Measurements from ENCODE around the gene KCNAB2. TPM values are rescaled to one million over a fixed set of nuclear protein-coding genes. Genes with fewer than 3 reads are reported as not detected.

The KCNAB2 gene
- total and polyA plus RNA-seq, 2 donors (not counting 1 experiment from before 2014, with no cell fraction given) = 90.7 to 143 TPM

GRCh38 chr1:6103854-6104530 lies 58.3 kb downstream of the KCNAB2 start:
- 78% methylated on average over 9 of the region's 13 CpGs for WGBS (ENCODE audit: insufficient coverage)
- peaks cover 7% of the 10 kb centered on the region for H3K27me3 Mint-ChIP-seq
- no peak overlapping the region for H3K4me3 ChIP-seq (ENCODE audit: control extremely low read depth in 1 of 5, extremely low read depth in 1 of 5, insufficient read depth in 1 of 5, low read depth in 2 of 5, low read length in 4 of 5)
- no peaks in the 10 kb centered on the region for H3K79me2 ChIP-seq (ENCODE audit: control insufficient read depth, insufficient read depth, low read length)
- DNase-seq = no peak
- TF ChIP-seq CTCF (IDR thresholded peaks at IDR 0.05) = no peak
- TF ChIP-seq EZH2 (IDR thresholded peaks at IDR 0.05; ENCODE audit: borderline replicate concordance, insufficient read depth, low read depth, low read length, poor library complexity, severe bottlenecking) = no peak
- ChIA-PET POLR2A (no interaction called here), CTCF (no interaction called here)
- H3K4me3 Mint-ChIP-seq = no peak overlapping the region
- no peaks in the 10 kb centered on the region for H3K9me3 Mint-ChIP-seq (ENCODE audit: insufficient read depth)
- H3K36me3 ChIP-seq (replicated peaks in 1 of 2; ENCODE audit: control extremely low read depth in 1 of 2, control insufficient read depth in 1 of 2, extremely low read depth in 1 of 2, insufficient read depth in 2 of 2, low read length in 1 of 2) = peaks cover 0 to under 1% of the 10 kb centered on the region in 2 experiments
- H3K9ac ChIP-seq (ENCODE audit: low read length) = no peak overlapping the region
- no peak for ATAC-seq (ENCODE audit: low read depth)
- no peak overlapping the region for H3K27ac Mint-ChIP-seq
- intact Hi-C loops (cut with micrococcal nuclease) = no loop called here
- H3K27me3 ChIP-seq (replicated peaks in 1 of 4; ENCODE audit: control extremely low read depth in 1 of 4, control insufficient read depth in 3 of 4, insufficient read depth in 4 of 4, low read length in 3 of 4) = peaks cover 0 to 9% (median under 1%) of the 10 kb centered on the region in 4 experiments
- no peak overlapping the region for H2AFZ ChIP-seq (ENCODE audit: insufficient read depth, low read depth, low read length, poor library complexity, severe bottlenecking)
- no peak overlapping the region for H3K27ac ChIP-seq (ENCODE audit: low read length in 2 of 2)
- no peaks in the 10 kb centered on the region for H3K4me1 Mint-ChIP-seq
- no peaks in the 10 kb centered on the region for H4K20me1 ChIP-seq (ENCODE audit: control insufficient read depth, insufficient read depth, low read length, poor library complexity, severe bottlenecking)
- H3K4me1 ChIP-seq (ENCODE audit: control insufficient read depth in 2 of 2, insufficient read depth in 2 of 2, low read length in 2 of 2) = no peaks in the 10 kb centered on the region
- H3K4me2 ChIP-seq (replicated peaks; ENCODE audit: low read depth, low read length, poor library complexity, severe bottlenecking) = no peak overlapping the region
- H3K9me3 ChIP-seq (ENCODE audit: control extremely low read depth in 1 of 3, control insufficient read depth in 2 of 3, insufficient read depth in 1 of 3, low read length in 2 of 3) = no peaks in the 10 kb centered on the region

GRCh38 chr1:6104631-6105030 lies 58.9 kb downstream of the KCNAB2 start:
- H3K4me1 Mint-ChIP-seq = no peaks in the 10 kb centered on the region
- Histone ChIP-seq H3K27ac (ENCODE audit: low read length in 2 of 2) (no peak overlapping the region), H3K79me2 (ENCODE audit: control insufficient read depth, insufficient read depth, low read length) (no peaks in the 10 kb centered on the region), H3K4me2 (replicated peaks; ENCODE audit: low read depth, low read length, poor library complexity, severe bottlenecking) (no peak overlapping the region), H3K36me3 (replicated peaks in 1 of 2; ENCODE audit: control extremely low read depth in 1 of 2, control insufficient read depth in 1 of 2, extremely low read depth in 1 of 2, insufficient read depth in 2 of 2, low read length in 1 of 2) (no peaks in the 10 kb centered on the region), H3K4me3 (ENCODE audit: control extremely low read depth in 1 of 5, extremely low read depth in 1 of 5, insufficient read depth in 1 of 5, low read depth in 2 of 5, low read length in 4 of 5) (no peak overlapping the region), H4K20me1 (ENCODE audit: control insufficient read depth, insufficient read depth, low read length, poor library complexity, severe bottlenecking) (no peaks in the 10 kb centered on the region), H3K9ac (ENCODE audit: low read length) (no peak overlapping the region), H3K27me3 (replicated peaks in 1 of 4; ENCODE audit: control extremely low read depth in 1 of 4, control insufficient read depth in 3 of 4, insufficient read depth in 4 of 4, low read length in 3 of 4) (peaks cover 0 to 12% (median under 1%) of the 10 kb centered on the region in 4 experiments), H3K4me1 (ENCODE audit: control insufficient read depth in 2 of 2, insufficient read depth in 2 of 2, low read length in 2 of 2) (no peaks in the 10 kb centered on the region), H3K9me3 (ENCODE audit: control extremely low read depth in 1 of 3, control insufficient read depth in 2 of 3, insufficient read depth in 1 of 3, low read length in 2 of 3) (peaks cover 0 to 3% (median 0%) of the 10 kb centered on the region in 3 donors), H2AFZ (ENCODE audit: insufficient read depth, low read depth, low read length, poor library complexity, severe bottlenecking) (no peak overlapping the region)
- no peak overlapping the region for H3K27ac Mint-ChIP-seq
- TF ChIP-seq EZH2 (IDR thresholded peaks at IDR 0.05; ENCODE audit: borderline replicate concordance, insufficient read depth, low read depth, low read length, poor library complexity, severe bottlenecking) (no peak), CTCF (IDR thresholded peaks at IDR 0.05) (no peak)
- peaks cover 7% of the 10 kb centered on the region for H3K27me3 Mint-ChIP-seq
- no peak for DNase-seq
- no peaks in the 10 kb centered on the region for H3K9me3 Mint-ChIP-seq (ENCODE audit: insufficient read depth)
- ChIA-PET POLR2A (no interaction called here), CTCF (no interaction called here)
- H3K4me3 Mint-ChIP-seq = no peak overlapping the region
- WGBS (ENCODE audit: insufficient coverage) = 87% methylated on average over 8 of the region's 9 CpGs
- no peak for ATAC-seq (ENCODE audit: low read depth)
- intact Hi-C loops (cut with micrococcal nuclease) = no loop called here
